Nephron (organoid): ENCODE results near the gene SLC6A1.

Experiments used
- H3K27ac Mint-ChIP-seq, 3 experiments: 2 replicates each; pipeline ENCODE4 v1.8.0; 2020; ENCODE audit warnings: mixed read lengths in 3 of 3, mild to moderate bottlenecking in 2 of 3, moderate library complexity in 1 of 3
- H3K27me3 Mint-ChIP-seq: 2 replicates; pipeline ENCODE4 v1.8.0; 2021; ENCODE audit warnings: low read depth, mild to moderate bottlenecking, moderate library complexity, mixed read lengths
- H3K36me3 Mint-ChIP-seq: 2 replicates; pipeline ENCODE4 v1.8.0; 2020; ENCODE audit warnings: low read depth, mixed read lengths
- H3K4me1 Mint-ChIP-seq: 2 replicates; pipeline ENCODE4 v1.8.0; 2020; ENCODE audit warnings: mixed read lengths
- H3K4me3 Mint-ChIP-seq, 3 experiments: 2 replicates each; pipeline ENCODE4 v1.8.0; 2020; ENCODE audit warnings: mild to moderate bottlenecking in 3 of 3, mixed read lengths in 3 of 3, moderate library complexity in 2 of 3
- H3K9me3 Mint-ChIP-seq: 2 replicates; pipeline ENCODE4 v1.8.0; 2020; ENCODE audit warnings: mixed read lengths
- TF ChIP-seq, protein P1 (sequence below), 3 experiments: fragments of 200-600 bp; sonication (generic); IDR thresholded peaks; one replicate each; pipeline ENCODE4 v1.5.0; 2021; ENCODE audit warnings: antibody characterized with exemption in 3 of 3; ENCODE audit not compliant: unreplicated experiment in 3 of 3

SLC6A1 gene

DNA sequence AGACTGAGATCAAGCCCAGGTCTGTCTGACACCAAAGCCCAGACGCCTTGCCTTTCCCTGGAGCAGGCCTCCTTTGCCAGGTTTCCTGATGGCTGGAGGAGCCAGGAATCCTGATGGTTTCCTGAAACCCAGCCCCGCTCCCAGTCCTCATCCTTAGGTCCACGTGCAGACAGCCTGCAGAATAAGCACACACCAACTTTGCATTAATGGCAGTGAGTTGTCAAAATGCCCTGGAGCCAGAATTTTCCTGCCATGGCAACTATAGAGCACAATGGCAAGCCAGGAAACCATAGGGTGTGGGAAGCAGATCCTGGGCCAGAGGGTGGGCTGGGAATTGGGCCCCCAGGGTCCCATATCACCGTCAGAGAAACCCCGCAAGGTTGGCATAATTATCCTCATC, 94.3 kb downstream of the SLC6A1 start:
- H3K27ac Mint-ChIP-seq = no peak overlapping the region
- no peak overlapping the region for H3K4me3 Mint-ChIP-seq
- no peaks in the 10 kb centered on the region for H3K9me3 Mint-ChIP-seq
- peaks cover 23% of the 10 kb centered on the region for H3K27me3 Mint-ChIP-seq
- TF ChIP-seq, protein P1, sequence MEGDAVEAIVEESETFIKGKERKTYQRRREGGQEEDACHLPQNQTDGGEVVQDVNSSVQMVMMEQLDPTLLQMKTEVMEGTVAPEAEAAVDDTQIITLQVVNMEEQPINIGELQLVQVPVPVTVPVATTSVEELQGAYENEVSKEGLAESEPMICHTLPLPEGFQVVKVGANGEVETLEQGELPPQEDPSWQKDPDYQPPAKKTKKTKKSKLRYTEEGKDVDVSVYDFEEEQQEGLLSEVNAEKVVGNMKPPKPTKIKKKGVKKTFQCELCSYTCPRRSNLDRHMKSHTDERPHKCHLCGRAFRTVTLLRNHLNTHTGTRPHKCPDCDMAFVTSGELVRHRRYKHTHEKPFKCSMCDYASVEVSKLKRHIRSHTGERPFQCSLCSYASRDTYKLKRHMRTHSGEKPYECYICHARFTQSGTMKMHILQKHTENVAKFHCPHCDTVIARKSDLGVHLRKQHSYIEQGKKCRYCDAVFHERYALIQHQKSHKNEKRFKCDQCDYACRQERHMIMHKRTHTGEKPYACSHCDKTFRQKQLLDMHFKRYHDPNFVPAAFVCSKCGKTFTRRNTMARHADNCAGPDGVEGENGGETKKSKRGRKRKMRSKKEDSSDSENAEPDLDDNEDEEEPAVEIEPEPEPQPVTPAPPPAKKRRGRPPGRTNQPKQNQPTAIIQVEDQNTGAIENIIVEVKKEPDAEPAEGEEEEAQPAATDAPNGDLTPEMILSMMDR (IDR thresholded peaks at IDR 0.05; ENCODE audit: unreplicated experiment in 3 of 3) = no peak
- no peaks in the 10 kb centered on the region for H3K4me1 Mint-ChIP-seq
- no peaks in the 10 kb centered on the region for H3K36me3 Mint-ChIP-seq

DNA sequence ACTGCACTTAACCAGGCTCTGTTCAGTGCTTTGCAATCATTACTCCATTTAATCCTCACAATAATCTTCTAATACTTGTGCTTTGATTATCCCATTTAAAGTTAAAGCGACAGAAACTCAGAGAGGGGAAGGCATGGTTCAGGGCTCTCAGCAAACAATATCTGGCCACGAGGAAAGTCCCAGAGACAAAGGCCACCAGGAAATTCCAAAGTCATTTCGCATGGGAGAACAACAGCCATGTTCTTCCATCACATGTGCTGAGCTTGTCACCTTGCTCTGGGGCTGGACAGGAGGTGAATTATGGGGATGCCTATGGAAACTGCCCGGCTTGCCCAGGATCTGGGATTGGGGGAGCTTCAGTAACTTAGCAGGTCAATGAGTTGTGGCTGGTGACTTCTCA, 95.5 kb downstream of the SLC6A1 start:
- TF ChIP-seq, protein P1 (IDR thresholded peaks at IDR 0.05; ENCODE audit: unreplicated experiment in 3 of 3) = no peak
- H3K9me3 Mint-ChIP-seq = no peaks in the 10 kb centered on the region
- no peaks in the 10 kb centered on the region for H3K36me3 Mint-ChIP-seq
- no peak overlapping the region for H3K4me3 Mint-ChIP-seq
- no peaks in the 10 kb centered on the region for H3K4me1 Mint-ChIP-seq
- no peak overlapping the region for H3K27ac Mint-ChIP-seq
- peaks cover 14% of the 10 kb centered on the region for H3K27me3 Mint-ChIP-seq

DNA sequence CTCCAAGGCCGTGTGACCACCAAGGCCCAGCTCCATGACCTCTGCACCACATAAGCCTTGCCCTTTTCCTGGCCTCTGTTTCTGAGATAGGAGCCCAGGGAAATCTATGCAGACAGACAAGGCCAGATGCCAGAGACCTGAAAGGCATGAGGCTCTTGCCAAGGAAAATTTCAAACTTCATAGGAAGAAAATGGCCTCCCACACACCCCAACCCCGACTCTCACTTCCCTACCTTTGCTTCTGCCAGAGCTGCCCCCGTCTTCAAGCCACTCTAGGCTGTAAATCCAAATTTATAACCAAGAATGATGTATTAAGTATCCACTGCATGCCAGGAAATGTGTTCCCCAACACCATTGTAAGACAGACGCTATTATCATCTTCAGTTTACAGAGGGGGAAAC, 96.3 kb downstream of the SLC6A1 start:
- TF ChIP-seq, protein P1 (IDR thresholded peaks at IDR 0.05; ENCODE audit: unreplicated experiment in 3 of 3) = no peak
- Mint-ChIP-seq H3K4me3 (no peak overlapping the region), H3K36me3 (no peaks in the 10 kb centered on the region), H3K4me1 (no peaks in the 10 kb centered on the region), H3K9me3 (no peaks in the 10 kb centered on the region), H3K27ac (no peak overlapping the region), H3K27me3 (peaks cover 12% of the 10 kb centered on the region)
